Measurements from ENCODE around the gene TBCC. TPM values are rescaled to one million over a fixed set of nuclear protein-coding genes. Genes with fewer than 3 reads are reported as not detected.
"Not testable (repeated sequence)": the region's sequence is repeated elsewhere in the genome, so short reads cannot be mapped to it uniquely, and the experiment has no call there.

Gene TBCC
- total RNA-seq, 4 donors from 2014 or later: 16.2 to 32.9 (median 24.8) TPM

- no peak for DNase-seq
- 0% methylated on average over 4 of the region's 4 CpGs for WGBS, 2 donors
- H3K9me3 ChIP-seq: no peaks in the 10 kb centered on the region
- H3K4me3 ChIP-seq: peak overlapping the region; percentile 78 to 94 (median 88)
- TF ChIP-seq CTCF (IDR thresholded peaks at IDR 0.05) (no peak), POLR2A (IDR thresholded peaks at IDR 0.05) (no peak)
- intact Hi-C loops (cut with DNase I): loop anchor here (5.0 kb wide), 1 partner anchor 34 kb away; the partner anchor contains the start of gene TBCC
- peaks cover 0 to 70% (median 11%) of the 10 kb centered on the region in 3 donors for H3K4me1 ChIP-seq
- peak overlapping the region; percentile 99 to 100 (median 99) for H3K27ac ChIP-seq
- H3K36me3 ChIP-seq: no peaks in the 10 kb centered on the region
- H3K27me3 ChIP-seq: no peaks in the 10 kb centered on the region
Observed at GRCh38 chr6:42781546-42781795, 35.6 kb upstream of the TBCC start.

DNA sequence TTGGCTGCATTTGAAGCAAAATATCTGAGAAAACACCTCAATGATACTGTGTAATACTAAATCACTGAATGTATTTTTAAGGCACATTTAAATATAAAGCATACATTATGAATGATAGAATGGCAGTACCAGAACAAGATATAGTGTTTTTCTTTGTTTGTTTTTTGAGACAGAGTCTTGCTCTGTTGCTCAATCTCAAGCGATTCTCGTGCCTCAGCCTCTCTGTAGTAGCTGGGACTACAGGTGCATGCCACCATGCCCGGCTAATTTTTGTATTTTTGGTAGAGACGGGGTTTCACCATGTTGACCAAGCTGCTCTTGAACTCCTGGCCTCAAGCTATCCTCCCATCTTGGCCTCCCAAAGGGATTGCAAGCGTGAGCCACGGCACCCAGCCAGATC lies 33.6 kb upstream of the TBCC start:
- Histone ChIP-seq H3K27me3 (no peaks in the 10 kb centered on the region), H3K4me1 (peaks cover 0 to 62% (median 7%) of the 10 kb centered on the region in 3 donors), H3K27ac (peak overlapping the region in 1 of 4 donors; percentile 1), H3K36me3 (no peaks in the 10 kb centered on the region), H3K4me3 (no peak overlapping the region), H3K9me3 (no peaks in the 10 kb centered on the region)
- TF ChIP-seq POLR2A (IDR thresholded peaks at IDR 0.05) (no peak), CTCF (IDR thresholded peaks at IDR 0.05) (no peak)
- no peak for DNase-seq
- 87 to 89% methylated on average over 6 of the region's 6 CpGs for WGBS, 2 donors
- intact Hi-C loops (cut with DNase I): no loop called here

GRCh38 chr6:42778122-42778521 lies 32.2 kb upstream of the TBCC start:
- Histone ChIP-seq H3K9me3 (no peaks in the 10 kb centered on the region), H3K27ac (no peak overlapping the region), H3K4me1 (peaks cover 0 to 73% (median 10%) of the 10 kb centered on the region in 3 donors), H3K4me3 (no peak overlapping the region), H3K36me3 (no peaks in the 10 kb centered on the region), H3K27me3 (no peaks in the 10 kb centered on the region)
- WGBS, 2 donors: 86 to 92% methylated on average over 2 of the region's 2 CpGs
- no peak for DNase-seq
- TF ChIP-seq POLR2A (IDR thresholded peaks at IDR 0.05) (no peak), CTCF (IDR thresholded peaks at IDR 0.05) (no peak)
- intact Hi-C loops (cut with DNase I): no loop called here

- intact Hi-C loops (cut with DNase I): no loop called here
- Histone ChIP-seq H3K27me3 (no peaks in the 10 kb centered on the region), H3K36me3 (no peaks in the 10 kb centered on the region), H3K4me3 (no peak overlapping the region), H3K9me3 (no peaks in the 10 kb centered on the region), H3K27ac (peak overlapping the region in 1 of 4 donors; percentile 4), H3K4me1 (peaks cover 0 to 75% (median 10%) of the 10 kb centered on the region in 3 donors)
- DNase-seq: no peak
- WGBS, 2 donors: 78 to 90% methylated on average over 2 of the region's 2 CpGs
- TF ChIP-seq POLR2A (IDR thresholded peaks at IDR 0.05) (no peak), CTCF (IDR thresholded peaks at IDR 0.05) (no peak)
Observed at GRCh38 chr6:42777126-42777822, 31.4 kb upstream of the TBCC start.

DNA sequence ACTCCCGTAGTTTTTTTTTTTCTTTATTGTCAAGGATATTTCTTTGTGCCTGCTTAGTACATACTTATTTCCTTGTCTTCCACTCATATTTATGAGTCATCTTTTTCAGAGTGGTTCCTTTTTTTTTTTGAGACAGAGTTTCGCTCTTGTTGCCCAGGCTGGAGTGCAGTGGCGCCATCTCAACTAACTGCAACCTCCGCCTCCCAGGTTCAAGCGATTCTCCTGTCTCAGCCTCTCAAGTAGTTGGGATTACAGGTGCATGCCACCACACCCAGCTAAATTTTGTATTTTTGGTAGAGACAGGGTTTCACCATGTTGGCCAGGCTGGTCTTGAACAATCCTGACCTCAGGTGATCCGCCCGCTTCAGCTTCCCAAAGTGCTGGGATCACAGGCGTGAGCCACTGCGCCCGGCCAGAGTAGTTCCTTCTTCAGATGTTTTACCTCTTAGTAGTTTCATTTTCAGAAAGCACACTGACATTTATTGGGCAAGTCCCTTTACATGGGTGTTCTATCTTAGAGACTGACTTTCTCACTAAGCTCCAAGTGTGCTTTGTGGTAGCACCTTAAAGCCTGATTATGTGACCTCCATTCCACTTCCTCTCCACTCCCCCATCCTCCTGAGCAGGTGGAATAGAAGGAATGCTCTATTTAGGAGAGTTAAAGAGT lies 29.1 kb upstream of the TBCC start:
- peak in 1 of 4 donors; percentile 41 for TF ChIP-seq POLR2A (IDR thresholded peaks at IDR 0.05)
- H3K27ac ChIP-seq: peak overlapping the region; percentile 43 to 78 (median 61)
- H3K36me3 ChIP-seq; H3K9me3 ChIP-seq; intact Hi-C loops (cut with DNase I); H3K27me3 ChIP-seq; DNase-seq: not testable (repeated sequence)
- peak overlapping the region in 2 of 4 donors; percentile 10 to 40 for H3K4me3 ChIP-seq
- peaks cover 0 to 73% (median 14%) of the 10 kb centered on the region in 3 donors for H3K4me1 ChIP-seq
- WGBS, 2 donors: 41 to 71% methylated on average over 10 of the region's 10 CpGs

All from esophagus squamous epithelium (tissue), 5 donors.